Activated naive CD4-positive, alpha-beta T cell (primary cell): ENCODE measurements around the gene SUPT3H.
"Not testable (repeated sequence)": the region's sequence is repeated elsewhere in the genome, so short reads cannot be mapped to it uniquely, and the experiment has no call there.

Experiments
- DNase-seq, 4 experiments: peaks; one replicate each; lab custom pipeline; 2025; lab: John Stamatoyannopoulos, UW

Gene SUPT3H

DNA sequence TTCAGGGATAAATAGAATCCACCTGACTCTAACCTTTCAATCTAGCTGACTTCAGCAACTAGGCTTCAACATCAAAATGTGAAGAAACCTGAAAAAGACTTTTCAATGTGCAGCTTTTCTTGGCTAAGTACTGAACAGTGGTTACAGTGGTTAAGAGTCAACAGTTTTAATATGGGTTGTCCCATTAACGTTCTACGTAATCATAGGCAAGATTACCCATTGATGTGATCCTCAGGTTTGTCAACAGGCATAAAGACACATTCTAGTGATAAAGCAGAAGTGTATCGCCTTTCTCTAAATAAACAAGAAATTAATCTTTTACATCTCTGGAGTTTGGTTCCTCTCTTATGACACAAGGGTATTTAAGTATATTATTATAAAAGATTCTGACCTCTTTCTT, 203.7 kb downstream of the SUPT3H start:
- no peak for DNase-seq

- no peak for DNase-seq
Measured at GRCh38 chr6:45171380-45171779, 206.4 kb downstream of the SUPT3H start.

DNA sequence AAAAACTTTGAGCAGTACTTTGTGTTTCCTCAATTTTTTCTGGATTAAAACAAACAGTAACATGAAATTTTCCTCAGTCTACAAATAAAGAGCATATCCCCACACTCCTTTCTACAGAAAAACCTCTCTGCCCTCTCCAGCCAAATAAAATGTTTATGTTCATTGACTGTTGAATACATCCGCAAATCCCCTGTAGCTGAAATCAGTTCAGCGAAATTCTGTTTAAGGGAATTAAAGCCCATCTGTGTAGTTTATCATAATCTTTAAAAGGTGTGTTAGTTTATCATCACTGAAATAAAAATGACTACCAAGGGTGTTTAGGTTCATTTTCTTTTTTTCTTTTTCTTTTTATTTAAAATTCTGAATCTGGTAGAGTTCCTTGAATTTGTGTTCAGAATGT, 207.4 kb downstream of the SUPT3H start:
- DNase-seq: no peak

DNA sequence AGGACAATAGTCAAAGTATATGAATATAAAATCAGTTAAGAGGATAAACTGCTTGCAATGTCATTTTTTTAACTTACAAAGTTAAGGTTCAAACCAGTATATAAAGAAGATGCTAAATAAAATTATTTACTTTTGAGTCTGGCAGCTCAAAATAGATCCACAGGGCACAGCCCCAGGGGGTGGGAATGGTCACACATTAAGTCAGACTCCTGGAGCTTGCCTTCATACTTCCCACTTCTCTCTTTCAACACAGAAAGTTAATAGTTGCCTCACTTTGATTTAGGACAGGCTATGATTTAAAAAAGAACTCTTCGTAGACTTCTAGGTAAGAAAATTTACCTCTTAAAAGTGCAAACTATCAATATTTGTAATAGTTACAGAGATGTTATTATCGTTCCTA, 207.9 kb downstream of the SUPT3H start:
- no peak for DNase-seq

DNA sequence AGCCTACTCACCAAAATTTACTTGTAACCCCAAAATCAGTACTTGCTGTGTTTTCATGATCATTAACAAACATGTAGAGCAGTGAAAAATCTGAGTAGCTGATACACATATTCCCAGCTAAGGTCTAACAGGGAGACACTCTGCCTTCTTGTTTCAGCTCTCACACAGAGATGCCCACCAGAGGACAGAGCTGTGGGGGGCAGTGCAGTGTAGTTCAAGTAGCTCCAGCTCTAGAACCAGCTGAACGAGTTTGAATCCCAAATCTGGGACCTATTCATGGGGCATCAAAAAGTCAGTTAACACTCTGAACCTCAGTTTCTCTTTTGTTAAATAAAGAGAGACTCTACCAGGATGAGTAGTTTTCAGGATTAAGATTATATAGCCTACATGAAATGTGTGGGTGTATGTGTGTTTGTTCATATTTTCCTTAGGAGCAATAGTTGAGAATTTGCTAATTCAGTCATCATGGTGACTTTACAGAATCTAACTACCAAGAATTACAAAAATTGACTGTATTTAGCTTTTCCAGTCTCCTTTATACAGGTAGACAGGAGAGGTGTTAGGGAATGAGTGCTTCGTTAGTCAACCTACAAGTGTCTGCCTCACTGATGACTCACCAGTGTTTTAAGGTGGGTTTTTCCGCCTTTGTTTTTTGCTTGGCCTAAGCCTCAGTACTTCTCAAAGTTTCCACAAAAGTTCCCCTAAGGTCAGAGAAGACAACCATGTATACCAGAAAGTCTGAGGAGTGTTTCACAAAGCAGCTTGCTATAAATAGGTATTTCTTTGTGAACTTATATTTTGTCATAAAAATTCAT, 213.6 kb downstream of the SUPT3H start:
- DNase-seq: no peak

DNA sequence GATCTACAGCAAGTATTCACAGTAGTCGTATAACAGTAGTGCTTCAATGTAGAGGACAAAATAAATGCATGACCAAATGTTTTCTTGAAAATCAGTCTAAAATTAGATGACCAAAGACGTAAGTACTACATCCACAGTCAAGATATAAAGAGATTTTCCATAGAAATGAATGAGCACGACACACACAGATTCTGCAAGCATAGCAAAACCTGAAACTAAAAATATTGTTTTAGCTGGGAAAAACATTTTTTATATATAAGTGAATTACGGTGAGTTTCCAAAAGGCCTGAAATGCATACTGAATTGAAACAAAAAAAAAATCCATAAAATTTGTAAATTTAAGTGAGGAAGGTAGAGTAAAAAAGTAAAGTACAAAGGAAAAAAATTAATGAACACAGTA, 217.4 kb downstream of the SUPT3H start:
- DNase-seq: no peak

GRCh38 chr6:45156075-45156474, 221.7 kb downstream of the SUPT3H start:
- DNase-seq: no peak

- no peak for DNase-seq
Measured at GRCh38 chr6:45155341-45155894, 222.3 kb downstream of the SUPT3H start.

DNA sequence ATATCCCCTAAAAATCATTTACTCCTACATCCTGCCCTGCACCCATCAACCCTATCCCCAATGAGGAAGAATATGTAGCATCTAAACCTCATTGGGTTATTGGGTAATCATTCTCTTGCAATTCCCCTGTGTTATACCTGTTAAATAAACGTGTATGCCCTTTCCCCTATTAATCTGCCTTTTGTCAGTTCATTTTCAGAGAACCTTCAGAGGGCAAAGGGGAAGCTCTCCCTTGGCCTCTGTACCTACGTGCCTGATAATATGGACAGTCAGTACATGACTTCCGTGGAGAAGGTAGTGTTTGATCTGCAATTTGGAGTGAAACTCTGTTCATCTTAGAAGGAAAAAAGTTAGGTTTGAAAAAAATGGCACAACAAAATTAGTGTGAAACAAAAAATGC, 223.1 kb downstream of the SUPT3H start:
- DNase-seq: no peak

DNA sequence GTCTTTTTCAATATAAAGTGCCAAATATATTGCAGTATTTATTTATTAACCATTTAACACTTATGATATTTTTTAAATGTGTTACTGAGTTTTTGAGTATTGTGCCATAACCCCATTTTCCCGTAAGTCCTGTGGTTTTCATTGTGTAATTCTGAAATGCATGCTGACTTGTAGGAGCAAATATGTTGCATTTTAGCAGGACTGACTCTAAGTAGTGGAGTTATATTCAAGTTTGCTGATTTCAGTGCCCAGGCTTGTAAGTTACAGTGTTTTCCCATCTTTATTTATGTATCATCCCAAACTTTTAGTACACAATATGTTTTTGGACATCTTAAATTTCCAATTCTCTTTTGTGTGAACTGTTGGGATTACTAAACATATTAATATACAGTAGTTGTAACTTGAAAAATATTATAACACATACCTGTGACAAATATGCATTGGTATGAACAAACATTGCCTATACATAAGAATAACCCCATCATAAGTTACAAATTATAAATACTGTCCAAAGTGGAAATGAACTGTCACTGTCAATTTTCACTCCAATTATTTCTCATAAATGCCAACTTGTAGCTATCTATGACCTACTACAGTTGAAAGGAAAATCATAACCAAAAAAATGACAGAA, 228.9 kb downstream of the SUPT3H start:
- no peak for DNase-seq

DNA sequence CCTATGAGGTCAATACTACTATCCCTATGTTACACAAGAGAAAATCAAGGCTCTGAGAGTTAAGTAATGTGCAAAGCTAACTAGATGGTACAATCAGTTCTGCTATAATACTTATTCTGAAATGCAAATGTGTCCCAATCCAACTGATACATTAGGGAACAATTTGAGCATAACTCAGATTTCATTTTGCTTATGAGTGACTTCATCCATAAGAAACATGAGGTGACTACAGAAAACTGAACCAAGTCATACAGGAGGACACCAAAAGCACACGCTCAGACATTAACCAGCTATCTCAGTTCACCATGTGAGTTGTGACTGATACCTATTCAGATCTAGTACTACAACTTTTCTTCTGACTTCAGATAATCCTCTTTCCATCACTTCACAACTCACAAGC, 229.5 kb downstream of the SUPT3H start:
- DNase-seq: no peak

- DNase-seq: not testable (repeated sequence)
Measured at GRCh38 chr6:45145658-45146057, 232.1 kb downstream of the SUPT3H start.

DNA sequence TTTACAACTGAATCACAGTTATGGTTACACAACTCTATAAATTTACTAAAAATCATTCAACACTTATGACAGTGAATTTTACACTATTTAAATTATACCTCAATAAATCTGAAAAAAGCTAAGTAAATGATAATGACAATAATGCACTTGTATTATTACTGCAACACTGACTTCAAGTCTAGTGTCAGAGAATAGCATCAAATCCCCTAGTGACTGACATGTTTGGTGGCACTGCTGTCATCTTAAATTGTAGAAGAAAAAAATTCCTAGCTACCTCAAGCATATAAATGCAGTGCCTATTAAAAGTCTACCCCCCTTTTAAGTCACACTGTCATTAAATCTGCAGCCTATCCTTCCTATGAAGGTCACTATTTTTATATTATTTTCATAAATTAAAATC, 239.0 kb downstream of the SUPT3H start:
- no peak for DNase-seq

GRCh38 chr6:45136495-45136894, 241.2 kb downstream of the SUPT3H start:
- DNase-seq: no peak

GRCh38 chr6:45132658-45133294, 245.0 kb downstream of the SUPT3H start:
- no peak for DNase-seq

GRCh38 chr6:45132059-45132458, 245.7 kb downstream of the SUPT3H start:
- DNase-seq: no peak

DNA sequence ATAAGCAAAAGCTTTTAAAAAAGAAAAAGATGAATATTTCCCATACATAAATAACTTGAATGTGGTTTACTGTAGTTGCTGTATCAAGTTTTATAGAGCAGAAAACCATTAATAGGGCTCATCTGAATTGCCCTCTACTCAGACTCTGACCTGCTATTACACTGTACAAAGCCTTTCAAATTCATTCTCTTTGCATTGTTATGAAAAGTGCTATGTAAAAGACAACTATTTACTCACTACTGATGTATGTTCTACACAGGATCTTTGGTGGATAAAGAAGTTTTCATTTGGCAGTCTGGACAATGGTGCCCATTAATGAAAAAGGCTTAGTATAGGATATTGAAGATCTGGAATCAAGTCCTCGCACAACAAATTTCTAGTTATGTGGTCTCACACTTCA, 248.7 kb downstream of the SUPT3H start:
- no peak for DNase-seq

GRCh38 chr6:45127185-45127584, 250.5 kb downstream of the SUPT3H start:
- DNase-seq: no peak

GRCh38 chr6:45126033-45126432, 251.7 kb downstream of the SUPT3H start:
- no peak for DNase-seq

GRCh38 chr6:45123023-45123422, 254.7 kb downstream of the SUPT3H start:
- DNase-seq: no peak

DNA sequence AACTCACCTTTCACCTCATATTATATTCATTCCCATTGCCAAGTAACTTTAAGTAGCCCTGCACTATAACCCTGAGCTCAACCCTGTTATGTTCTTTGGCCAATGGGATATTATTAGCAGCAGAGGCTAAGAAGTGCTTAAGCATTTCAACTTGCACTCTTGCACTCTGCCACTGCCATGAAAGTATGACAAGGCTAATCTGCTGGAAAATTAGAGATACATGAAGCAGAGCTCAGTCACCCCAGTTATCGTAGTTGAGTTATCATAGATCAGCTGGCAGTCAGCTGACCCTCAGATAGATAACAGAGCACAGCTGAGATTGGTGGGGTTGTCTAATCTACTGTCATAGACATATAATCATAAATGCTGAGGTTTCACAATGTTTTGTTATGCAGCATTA, 259.0 kb downstream of the SUPT3H start:
- no peak for DNase-seq

GRCh38 chr6:45116714-45117410, 260.9 kb downstream of the SUPT3H start:
- no peak for DNase-seq
